GM12878 (cell line): ENCODE measurements around the gene RAD51B. TPM values are rescaled to one million over a fixed set of nuclear protein-coding genes. Genes with fewer than 3 reads are reported as not detected.

Experiments
- ATAC-seq: fragments of 200-7000 bp; cut with Tn5 transposase; 3 replicates; pipeline ENCODE4 v1.9.1; 2020; ENCODE audit warnings: mild to moderate bottlenecking, moderate library complexity
- BruUV-seq: library from RNA; stranded (reverse); fragments of 400-500 nt; replicated peaks from 2 replicates; lab custom pipeline; 2021; lab: Mats Ljungman, UMichigan
- CTCF ChIA-PET: fragments of 300-600 bp; sonication (Branson Sonifier 250); formaldehyde crosslinking; extraction: SDS; loops from one replicate; lab custom pipeline; 2021; ENCODE audit warnings: inconsistent platforms; lab: Yijun Ruan, JAX
- POLR2A ChIA-PET: fragments of 350-600 bp; formaldehyde crosslinking; extraction: SDS; loops from one replicate; lab custom pipeline; 2021; ENCODE audit warnings: inconsistent platforms; lab: Charles Lee
- RAD21 ChIA-PET: fragments of 300-600 bp; sonication (Branson Sonifier 250); formaldehyde crosslinking; loops from one replicate; lab custom pipeline; 2023; ENCODE audit warnings: antibody characterized with exemption; ENCODE audit not compliant: unreplicated experiment; lab: Charles Lee
- SMC1A ChIA-PET: fragments of 300-600 bp; sonication (Branson Sonifier 250); formaldehyde crosslinking; loops from one replicate; lab custom pipeline; 2023; ENCODE audit not compliant: unreplicated experiment, uncharacterized antibody; lab: Charles Lee
- DNase-seq: peaks from one replicate; pipeline ENCODE4 v3.0.0-alpha.2; 2011; ENCODE audit warnings: low read depth, low spot score
- FAIRE-seq: peaks from 3 replicates; lab custom pipeline; 2011; peaks lifted over from hg19 to GRCh38; lab: Jason Lieb, UNC
- H2AFZ ChIP-seq: 2 replicates; pipeline ENCODE4 v1.6.0; 2011; ENCODE audit warnings: low read depth, low read length, control low read depth; ENCODE audit not compliant: control insufficient read depth
- H3K27ac ChIP-seq: 2 replicates; pipeline ENCODE4 v1.5.1; 2011; ENCODE audit warnings: control low read depth; ENCODE audit not compliant: control insufficient read depth, insufficient read depth
- H3K27me3 ChIP-seq, 2 experiments: replicated peaks in 1 of 2; 2 replicates each; pipeline versions ENCODE4 v1.6.0 to v1.6.1; 2011; ENCODE audit warnings: low read length in 1 of 2; ENCODE audit not compliant: control insufficient read depth in 2 of 2, insufficient read depth in 2 of 2
- H3K36me3 ChIP-seq, 2 experiments: 2 replicates each; pipeline ENCODE4 v1.5.1; 2011; ENCODE audit warnings: low read length in 1 of 2; ENCODE audit not compliant: control insufficient read depth in 2 of 2, insufficient read depth in 2 of 2
- H3K4me1 ChIP-seq: 2 replicates; pipeline ENCODE4 v1.6.1; 2011; ENCODE audit warnings: mild to moderate bottlenecking, low read length, moderate library complexity, mixed read lengths; ENCODE audit not compliant: control insufficient read depth, insufficient read depth
- H3K4me2 ChIP-seq: 2 replicates; pipeline ENCODE4 v1.6.0; 2011; ENCODE audit warnings: control low read depth; ENCODE audit not compliant: control insufficient read depth, insufficient read depth
- H3K4me3 ChIP-seq: fragments of 200-600 bp; sonication (generic); 2 replicates; pipeline ENCODE4 v1.5.1; 2016
- H3K79me2 ChIP-seq: 2 replicates; pipeline ENCODE4 v1.6.0; 2011; ENCODE audit warnings: low read length; ENCODE audit not compliant: control insufficient read depth, insufficient read depth
- H3K9ac ChIP-seq: 2 replicates; pipeline ENCODE4 v1.8.0; 2011; ENCODE audit warnings: low read length, control low read depth, mixed read lengths; ENCODE audit not compliant: control insufficient read depth, insufficient read depth
- H3K9me3 ChIP-seq: replicated peaks from 3 replicates; pipeline ENCODE4 v1.5.1; 2011; ENCODE audit warnings: mild to moderate bottlenecking, low read length; ENCODE audit not compliant: control insufficient read depth, insufficient read depth
- H4K20me1 ChIP-seq: 2 replicates; pipeline ENCODE4 v1.6.0; 2011; ENCODE audit not compliant: control insufficient read depth, insufficient read depth
- CHD1 ChIP-seq: IDR thresholded peaks from 2 replicates; pipeline ENCODE4 v1.6.1; 2012; ENCODE audit warnings: low read depth, low read length, improper control_type of control experiment
- E2F4 ChIP-seq: IDR thresholded peaks from 2 replicates; pipeline ENCODE4 v1.6.1; 2012; ENCODE audit warnings: low read depth, low read length, improper control_type of control experiment
- EGR1 ChIP-seq, 2 experiments: IDR thresholded peaks; 1 replicate in 1 of 2; 2 replicates in 1 of 2; pipeline ENCODE4 v1.6.1; 2011 to 2012; ENCODE audit warnings: low read depth in 2 of 2, low read length in 2 of 2, borderline replicate concordance in 1 of 2, mild to moderate bottlenecking in 1 of 2, moderate library complexity in 1 of 2
- EZH2 ChIP-seq: IDR thresholded peaks from 2 replicates; pipeline ENCODE4 v1.6.1; 2012; ENCODE audit warnings: low read depth, mild to moderate bottlenecking, control low read depth, inconsistent platforms, low read length, borderline replicate concordance; ENCODE audit not compliant: control insufficient read depth
- GATAD2B ChIP-seq: fragments of 450-650 bp; conservative IDR thresholded peaks from 2 replicates; pipeline ENCODE4 v1.6.1; 2017; ENCODE audit warnings: low read depth, mild to moderate bottlenecking, moderate library complexity
- HCFC1 ChIP-seq: fragments of 150-350 bp; IDR thresholded peaks from 2 replicates; pipeline ENCODE4 v1.6.1; 2014; ENCODE audit warnings: low read length
- HDGF ChIP-seq: fragments of 450-650 bp; IDR thresholded peaks from 2 replicates; pipeline ENCODE4 v1.6.1; 2016; ENCODE audit warnings: antibody characterized with exemption
- IRF4 ChIP-seq: IDR thresholded peaks from 2 replicates; pipeline ENCODE4 v1.6.1; 2011; ENCODE audit warnings: low read depth, low read length
- JUNB ChIP-seq: IDR thresholded peaks from 2 replicates; pipeline ENCODE4 v1.6.1; 2016; ENCODE audit warnings: antibody characterized with exemption, mild to moderate bottlenecking
- KLF5 ChIP-seq: fragments of 450-650 bp; IDR thresholded peaks from 2 replicates; pipeline ENCODE4 v1.6.1; 2014; ENCODE audit warnings: mild to moderate bottlenecking; ENCODE audit not compliant: partially characterized antibody
- MLLT1 ChIP-seq: fragments of 450-650 bp; IDR thresholded peaks from 2 replicates; pipeline ENCODE4 v1.6.1; 2016; ENCODE audit warnings: mild to moderate bottlenecking
- SIN3A ChIP-seq: IDR thresholded peaks from 2 replicates; pipeline ENCODE4 v1.6.1; 2012; ENCODE audit warnings: low read depth, low read length, improper control_type of control experiment
- ZBTB40 ChIP-seq: fragments of 450-650 bp; IDR thresholded peaks from 2 replicates; pipeline ENCODE4 v1.6.1; 2016; ENCODE audit warnings: mild to moderate bottlenecking, moderate library complexity, borderline replicate concordance
- ZNF217 ChIP-seq: fragments of 450-650 bp; IDR thresholded peaks from 2 replicates; pipeline ENCODE4 v1.6.1; 2017; ENCODE audit warnings: antibody characterized with exemption, mild to moderate bottlenecking
- ZNF687 ChIP-seq: fragments of 450-650 bp; IDR thresholded peaks from 2 replicates; pipeline ENCODE4 v1.6.1; 2017; ENCODE audit warnings: mild to moderate bottlenecking, moderate library complexity
- in situ Hi-C: fragments of 300-500 bp; cut with MboI; formaldehyde crosslinking; loops from 9 replicates; pipeline ENCODE4 v1.14.3; 2018; ENCODE audit warnings: mixed read lengths
- intact Hi-C: fragments of 100-400 bp; cut with micrococcal nuclease; formaldehyde crosslinking; loops from one replicate; pipeline ENCODE4 v1.14.2; 2022; ENCODE audit not compliant: unreplicated experiment
- polyA plus RNA-seq, 11 experiments: library from polyadenylated mRNA; depleted of rRNA in 4 of 11; unstranded in 6 of 11; stranded (reverse) in 5 of 11; fragments of >200 nt; fragmentation: Nextera tagmentation in 4 of 11; fragmentation: Illumina TruSeq in 1 of 11; extraction: Ambion mirVana in 4 of 11; extraction: Trizol in 1 of 11; gene quantifications; 1 replicate in 1 of 11; 2 replicates in 10 of 11; pipeline versions ENCODE4 v1.2.1 to v1.2.3, GENCODE V29; 2011 to 2016; ENCODE audit warnings: inconsistent platforms in 2 of 11, missing spikeins in 2 of 11, low read depth in 1 of 11
- total RNA-seq, 4 experiments: library from RNA; depleted of rRNA in 3 of 4; stranded (reverse); fragments of >200 nt in 3 of 4; fragmentation: Illumina TruSeq in 1 of 4; extraction: Trizol in 1 of 4; gene quantifications; 2 replicates each; pipeline versions ENCODE4 v1.2.1 to v1.2.3, GENCODE V29; 2013 to 2021

The RAD51B gene
- total and polyA plus RNA-seq, 10 of the 15 experiments (the other 5 are each of a cell fraction or from before 2014, with no cell fraction given), result 9.8 to 26.8 (median 21.3) TPM

- no peak for FAIRE-seq
- Histone ChIP-seq H3K4me1 (no peaks in the 10 kb centered on the region), H2AFZ (no peak overlapping the region), H3K9ac (no peak overlapping the region), H3K79me2 (no peaks in the 10 kb centered on the region), H3K4me3 (no peak overlapping the region), H3K4me2 (no peak overlapping the region), H3K27ac (no peak overlapping the region), H4K20me1 (no peaks in the 10 kb centered on the region), H3K27me3 (no peaks in the 10 kb centered on the region), H3K9me3 (no peaks in the 10 kb centered on the region; the same call in 2 of the 3 replicates), H3K36me3 (no peaks in the 10 kb centered on the region)
- CTCF ChIA-PET, result interaction anchor here (0.7 to 1.2 kb wide), 2 partner anchors 50 to 178 kb away, joined by 3 to 5 read pairs; no protein-coding TSS in a partner anchor
- SMC1A ChIA-PET, result interaction anchor here (1.0 to 1.6 kb wide), 4 partner anchors 10 to 146 kb away, joined by 3 to 4 read pairs (median 4); no protein-coding TSS in a partner anchor
- RAD21 ChIA-PET, result no interaction called here
- no peak for DNase-seq
- no peak for ATAC-seq
- in situ Hi-C loops, result no loop called here
- POLR2A ChIA-PET, result interaction anchor here (0.5 to 0.6 kb wide), 2 partner anchors 211 to 808 kb away, joined by 3 to 4 read pairs; no protein-coding TSS in a partner anchor
- BruUV-seq, result no TSS peak
- intact Hi-C loops, result no loop called here
- TF ChIP-seq HDGF (no peak), EGR1 (IDR thresholded peaks at IDR 0.05; ENCODE audit: borderline replicate concordance in 1 of 2, low read depth in 2 of 2, low read length in 2 of 2) (no peak), EZH2 (no peak), GATAD2B (no peak), JUNB (no peak), SIN3A (no peak), MLLT1 (no peak), ZNF687 (no peak), CHD1 (no peak), E2F4 (no peak), KLF5 (no peak), ZNF217 (no peak), ZBTB40 (no peak), HCFC1 (no peak), IRF4 (no peak)
These were observed 164.7 kb downstream of the RAD51B start for GRCh38 chr14:67984274-67984673.
